HCEC 1CT (cell line): ENCODE data around the gene ZNF132.
"Not testable (repeated sequence)": the region's sequence is repeated elsewhere in the genome, so short reads cannot be mapped to it uniquely, and the experiment has no call there.

Source experiments
- DNase-seq: peaks from one replicate; pipeline ENCODE4 v3.0.0-alpha.2; 2017

ZNF132 gene

GRCh38 chr19:58406818-58407657, 32.9 kb downstream of the ZNF132 start:
- no peak for DNase-seq

- DNase-seq, result not testable (repeated sequence)
Measured at GRCh38 chr19:58403920-58404478, 36.0 kb downstream of the ZNF132 start.

- DNase-seq, result no peak
Measured at GRCh38 chr19:58401840-58402421, 38.0 kb downstream of the ZNF132 start.

GRCh38 chr19:58400916-58401839, 38.8 kb downstream of the ZNF132 start:
- DNase-seq, result peak; percentile 99

- DNase-seq, result no peak
Measured at GRCh38 chr19:58400316-58400915, 39.5 kb downstream of the ZNF132 start.

- DNase-seq, result no peak
Measured at GRCh38 chr19:58399903-58400302, 40.0 kb downstream of the ZNF132 start.

- no peak for DNase-seq
Measured at GRCh38 chr19:58398545-58398944, 41.4 kb downstream of the ZNF132 start.

GRCh38 chr19:58398087-58398486, 41.9 kb downstream of the ZNF132 start:
- DNase-seq, result no peak

- no peak for DNase-seq
Measured at GRCh38 chr19:58397533-58398037, 42.4 kb downstream of the ZNF132 start.

GRCh38 chr19:58396691-58397532, 43.0 kb downstream of the ZNF132 start:
- no peak for DNase-seq

- DNase-seq, result peak; percentile 27
Measured at GRCh38 chr19:58395979-58396627, 43.9 kb downstream of the ZNF132 start.

- DNase-seq, result peak; percentile 9
Measured at GRCh38 chr19:58395220-58395978, 44.6 kb downstream of the ZNF132 start, which contains the start of gene RNF225. TSS of gene RNF225 (plus strand) at chr19:58395656. CDS start at chr19:58396090, 434 bp downstream.

- no peak for DNase-seq
Measured at GRCh38 chr19:58394821-58395219, 45.1 kb downstream of the ZNF132 start.

- DNase-seq, result no peak
Measured at GRCh38 chr19:58393725-58394033, 46.3 kb downstream of the ZNF132 start.

- DNase-seq, result no peak
Measured at GRCh38 chr19:58392945-58393724, 46.8 kb downstream of the ZNF132 start.

GRCh38 chr19:58388175-58388526, 51.8 kb downstream of the ZNF132 start:
- DNase-seq, result no peak

GRCh38 chr19:58387338-58388174, 52.4 kb downstream of the ZNF132 start:
- no peak for DNase-seq

GRCh38 chr19:58386576-58387337, 53.2 kb downstream of the ZNF132 start, which contains the start of gene RPS5:
TSS of gene RPS5 (plus strand) at chr19:58387269. CDS start at chr19:58388138, 869 bp downstream.
- DNase-seq, result peak; percentile 99
